ENCODE measurements around the gene GOLGA3. TPM values are rescaled to one million over a fixed set of nuclear protein-coding genes. Genes with fewer than 3 reads are reported as not detected.
A peak's percentile ranks its signal among the peaks of the same experiment; 100 is the strongest.
"Not testable (repeated sequence)": the region's sequence is repeated elsewhere in the genome, so short reads cannot be mapped to it uniquely, and the experiment has no call there.

GOLGA3 gene
- total RNA-seq, 1 donor from 2014 or later, result 64.5 TPM

DNA sequence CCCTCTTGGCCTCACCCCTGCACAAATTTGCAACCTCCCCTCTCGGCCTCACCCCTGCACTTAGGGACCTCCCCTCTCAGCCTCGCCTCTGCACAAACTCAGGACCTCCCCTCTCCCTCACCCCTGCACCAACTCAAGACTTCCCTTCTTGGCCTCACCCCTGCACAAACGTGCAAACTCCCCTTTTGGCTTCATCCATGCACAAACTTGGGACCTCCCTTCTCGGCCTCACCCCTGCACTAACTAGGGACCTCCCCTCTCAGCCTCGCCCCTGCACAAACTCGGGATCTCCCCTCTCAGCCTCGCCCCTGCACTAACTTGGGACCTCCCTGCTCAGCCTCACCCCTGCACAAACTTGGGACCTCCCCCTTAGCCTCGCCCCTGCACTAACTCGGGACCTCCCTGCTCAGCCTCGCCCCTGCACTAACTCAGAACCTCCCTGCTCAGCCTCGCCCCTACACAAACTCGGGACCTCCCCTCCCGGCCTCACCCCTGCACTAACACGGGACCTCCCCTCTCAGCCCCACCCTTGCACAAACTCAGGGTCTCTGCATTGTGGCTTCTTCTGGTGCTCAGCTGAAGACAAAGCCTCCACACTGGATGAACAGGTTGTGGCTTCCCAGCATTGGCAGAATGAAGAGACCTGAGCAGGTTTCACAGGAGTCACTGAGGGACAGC lies 11.0 kb upstream of the GOLGA3 start:
- intact Hi-C loops (cut with micrococcal nuclease), result no loop called here
- no peaks in the 10 kb centered on the region for H3K27me3 Mint-ChIP-seq (ENCODE audit: low read depth)
- no peak overlapping the region for H3K4me3 Mint-ChIP-seq (ENCODE audit: low read depth)
- H3K36me3 Mint-ChIP-seq (ENCODE audit: low read depth), result peaks cover 55% of the 10 kb centered on the region
- H3K9me3 Mint-ChIP-seq, result no peaks in the 10 kb centered on the region
- peaks cover 12% of the 10 kb centered on the region for H3K4me1 Mint-ChIP-seq (ENCODE audit: low read depth)
- no peak for DNase-seq (ENCODE audit: low spot score)
- H3K27ac Mint-ChIP-seq, result no peak overlapping the region

DNA sequence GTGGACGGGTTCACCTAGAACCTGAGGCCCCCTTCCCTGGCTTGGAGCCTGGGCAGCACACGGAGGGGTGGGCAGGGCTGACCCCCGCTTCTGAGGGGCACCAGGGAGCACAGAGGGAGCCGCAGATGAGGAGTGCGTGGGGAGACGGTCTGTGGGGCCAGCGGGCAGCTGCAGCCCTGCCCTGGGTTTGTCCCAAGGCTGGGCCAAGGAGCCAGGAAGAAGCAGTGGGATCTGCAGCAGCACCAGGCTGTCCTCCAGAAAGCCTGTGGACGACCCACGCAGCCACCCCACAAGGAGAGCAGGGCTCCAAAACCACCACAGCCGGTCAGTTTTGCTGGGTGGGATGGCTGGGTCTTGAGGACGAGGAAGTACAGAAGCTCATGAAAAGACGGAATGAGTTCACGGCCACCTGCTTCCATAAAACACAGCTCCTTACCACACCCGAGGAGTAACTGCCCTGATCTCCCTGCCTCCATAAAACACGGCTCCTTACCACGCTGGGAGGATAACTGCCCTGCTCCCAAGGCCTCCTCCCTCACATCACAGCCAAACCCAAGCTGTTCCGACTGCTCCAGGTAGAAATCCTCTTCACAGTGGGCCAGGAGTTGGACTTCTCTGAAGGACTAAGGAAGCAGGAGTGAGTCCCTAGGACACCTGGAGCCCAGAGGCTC lies 9.9 kb upstream of the GOLGA3 start:
- peaks cover 60% of the 10 kb centered on the region for H3K36me3 Mint-ChIP-seq (ENCODE audit: low read depth)
- intact Hi-C loops (cut with micrococcal nuclease), result no loop called here
- DNase-seq (ENCODE audit: low spot score), result no peak
- no peaks in the 10 kb centered on the region for H3K9me3 Mint-ChIP-seq
- peaks cover 21% of the 10 kb centered on the region for H3K4me1 Mint-ChIP-seq (ENCODE audit: low read depth)
- H3K4me3 Mint-ChIP-seq (ENCODE audit: low read depth), result no peak overlapping the region
- H3K27ac Mint-ChIP-seq, result peak overlapping the region; percentile 28
- H3K27me3 Mint-ChIP-seq (ENCODE audit: low read depth), result no peaks in the 10 kb centered on the region

DNA sequence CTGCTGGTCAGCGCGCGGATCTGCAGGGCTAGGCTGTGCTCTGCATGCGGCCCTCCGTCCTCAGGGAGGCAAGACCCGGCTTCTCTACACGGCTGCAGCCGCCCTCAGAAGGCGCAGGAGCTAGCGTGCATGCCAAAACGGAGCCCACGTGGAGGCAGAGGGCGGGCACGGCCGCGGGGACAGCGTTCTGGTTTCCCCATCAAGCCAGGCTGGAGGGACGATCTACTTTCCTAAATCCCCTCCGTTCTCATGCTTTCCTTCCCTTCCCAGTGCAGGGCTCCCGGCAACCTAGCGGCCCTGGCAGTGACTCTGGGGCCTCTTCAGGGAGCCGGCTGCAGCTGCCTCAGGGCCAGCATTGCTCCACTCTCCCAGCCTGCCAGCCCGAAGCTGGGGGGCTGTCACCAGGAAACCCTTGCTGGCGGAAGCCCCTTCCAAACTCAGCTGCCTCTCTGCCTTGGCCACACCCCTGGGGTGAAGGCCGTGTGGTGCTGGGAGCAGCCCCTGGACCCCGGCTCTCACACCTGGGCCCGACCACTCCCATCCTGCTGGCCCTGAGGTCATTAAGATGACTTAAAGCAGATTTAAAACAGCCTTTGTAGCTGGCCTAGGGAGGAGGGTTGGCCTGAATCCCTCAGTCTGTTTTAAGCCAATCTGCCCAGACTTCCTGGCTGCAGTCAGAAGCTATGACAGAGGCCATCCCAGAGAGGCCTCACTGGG lies 9.2 kb upstream of the GOLGA3 start:
- intact Hi-C loops (cut with micrococcal nuclease), result no loop called here
- Mint-ChIP-seq H3K27ac (no peak overlapping the region), H3K36me3 (ENCODE audit: low read depth) (peaks cover 60% of the 10 kb centered on the region), H3K4me1 (ENCODE audit: low read depth) (peaks cover 24% of the 10 kb centered on the region), H3K27me3 (ENCODE audit: low read depth) (no peaks in the 10 kb centered on the region), H3K9me3 (no peaks in the 10 kb centered on the region), H3K4me3 (ENCODE audit: low read depth) (no peak overlapping the region)
- DNase-seq (ENCODE audit: low spot score), result no peak

DNA sequence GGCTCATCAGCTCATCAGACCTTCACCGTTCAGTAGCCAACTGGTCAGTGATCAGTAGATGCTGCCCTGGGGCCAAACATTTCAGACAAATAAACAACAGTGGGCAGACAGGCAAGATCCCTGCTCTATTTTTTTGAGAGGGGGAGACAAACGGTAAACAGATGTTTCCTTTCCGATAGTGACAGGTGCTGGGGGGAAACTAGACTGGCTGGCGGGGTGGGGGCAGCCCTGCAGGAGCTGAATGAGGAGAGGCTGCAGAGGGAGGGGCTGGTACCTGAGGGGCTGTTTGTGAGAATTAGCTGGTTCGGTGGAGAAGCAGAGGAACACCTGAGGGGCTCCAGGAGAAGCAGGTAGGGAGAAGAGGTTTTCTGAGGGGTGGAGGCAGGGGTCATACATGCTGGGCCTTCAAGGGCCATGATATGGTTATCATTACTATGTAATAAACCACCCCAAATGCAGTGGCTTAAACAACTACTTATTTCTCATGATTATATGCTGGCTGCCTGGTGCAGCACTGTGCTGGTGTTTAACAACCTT lies 8.2 kb upstream of the GOLGA3 start:
- no peaks in the 10 kb centered on the region for H3K9me3 Mint-ChIP-seq
- intact Hi-C loops (cut with micrococcal nuclease), result no loop called here
- no peak for DNase-seq (ENCODE audit: low spot score)
- H3K27ac Mint-ChIP-seq, result no peak overlapping the region
- peaks cover 56% of the 10 kb centered on the region for H3K36me3 Mint-ChIP-seq (ENCODE audit: low read depth)
- peaks cover 24% of the 10 kb centered on the region for H3K4me1 Mint-ChIP-seq (ENCODE audit: low read depth)
- H3K27me3 Mint-ChIP-seq (ENCODE audit: low read depth), result no peaks in the 10 kb centered on the region
- H3K4me3 Mint-ChIP-seq (ENCODE audit: low read depth), result peak overlapping the region; percentile 58

DNA sequence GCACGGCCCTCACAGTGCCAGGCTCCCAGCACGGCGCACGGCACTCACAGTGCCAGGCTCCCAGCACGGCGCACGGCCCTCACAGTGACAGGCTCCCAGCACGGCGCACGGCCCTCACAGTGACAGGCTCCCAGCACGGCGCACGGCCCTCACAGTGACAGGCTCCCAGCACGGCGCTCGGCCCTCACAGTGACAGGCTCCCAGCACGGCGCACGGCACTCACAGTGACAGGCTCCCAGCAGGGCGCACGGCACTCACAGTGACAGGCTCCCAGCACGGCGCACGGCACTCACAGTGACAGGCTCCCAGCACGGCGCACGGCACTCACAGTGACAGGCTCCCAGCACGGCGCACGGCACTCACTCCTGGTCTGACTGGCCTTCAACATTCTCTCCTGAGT lies 7.6 kb upstream of the GOLGA3 start:
- H3K27ac Mint-ChIP-seq; H3K27me3 Mint-ChIP-seq (ENCODE audit: low read depth); intact Hi-C loops (cut with micrococcal nuclease); DNase-seq (ENCODE audit: low spot score); H3K9me3 Mint-ChIP-seq: not testable (repeated sequence)
- Mint-ChIP-seq H3K4me3 (ENCODE audit: low read depth) (peak overlapping the region; percentile 58), H3K4me1 (ENCODE audit: low read depth) (peaks cover 24% of the 10 kb centered on the region), H3K36me3 (ENCODE audit: low read depth) (peaks cover 54% of the 10 kb centered on the region)

DNA sequence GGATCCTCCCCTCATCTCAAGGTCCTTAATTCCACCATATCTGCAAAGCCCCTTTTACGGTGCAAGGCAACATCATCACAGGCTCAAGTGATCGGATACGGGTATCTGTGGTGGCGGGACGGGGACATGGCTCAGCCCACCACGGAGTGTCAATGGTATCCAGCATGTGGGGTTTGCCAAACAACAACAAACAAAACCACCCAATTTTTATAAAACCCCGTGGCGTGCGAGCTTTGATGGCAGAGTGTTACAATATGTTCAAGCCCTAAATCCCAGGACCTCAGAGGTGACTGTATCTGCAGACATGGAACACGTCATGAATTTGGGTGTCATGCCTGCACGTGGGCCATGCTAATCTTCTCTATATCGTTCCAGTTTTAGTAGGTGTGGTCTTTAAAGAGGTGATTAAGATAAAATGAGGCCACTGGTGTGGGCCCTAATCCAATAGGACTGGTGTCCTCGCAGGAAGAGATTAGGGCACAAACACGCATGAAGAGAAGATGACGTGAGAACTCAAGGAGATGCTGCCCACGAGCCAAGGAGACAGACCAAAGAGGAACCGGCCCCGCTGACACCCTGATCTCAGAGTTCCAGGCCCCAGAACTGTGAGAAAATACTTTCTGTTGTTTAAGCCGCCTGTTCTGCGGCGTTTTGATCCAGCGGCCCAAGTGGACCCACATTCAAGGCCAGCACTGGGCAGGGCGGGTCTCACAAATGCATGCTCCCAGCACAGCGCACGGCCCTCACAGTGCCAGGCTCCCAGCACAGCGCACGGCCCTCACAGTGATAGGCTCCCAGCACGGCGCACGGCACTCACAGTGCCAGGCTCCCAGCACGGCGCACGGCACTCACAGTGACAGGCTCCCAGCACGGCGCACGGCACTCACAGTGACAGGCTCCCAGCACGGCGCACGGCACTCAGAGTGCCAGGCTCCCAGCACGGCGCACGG lies 6.7 kb upstream of the GOLGA3 start:
- Mint-ChIP-seq H3K9me3 (no peaks in the 10 kb centered on the region), H3K4me3 (ENCODE audit: low read depth) (peak overlapping the region; percentile 55), H3K27me3 (ENCODE audit: low read depth) (no peaks in the 10 kb centered on the region), H3K27ac (peak overlapping the region; percentile 93), H3K36me3 (ENCODE audit: low read depth) (peaks cover 50% of the 10 kb centered on the region), H3K4me1 (ENCODE audit: low read depth) (peaks cover 24% of the 10 kb centered on the region)
- DNase-seq (ENCODE audit: low spot score), result no peak
- intact Hi-C loops (cut with micrococcal nuclease), result no loop called here

DNA sequence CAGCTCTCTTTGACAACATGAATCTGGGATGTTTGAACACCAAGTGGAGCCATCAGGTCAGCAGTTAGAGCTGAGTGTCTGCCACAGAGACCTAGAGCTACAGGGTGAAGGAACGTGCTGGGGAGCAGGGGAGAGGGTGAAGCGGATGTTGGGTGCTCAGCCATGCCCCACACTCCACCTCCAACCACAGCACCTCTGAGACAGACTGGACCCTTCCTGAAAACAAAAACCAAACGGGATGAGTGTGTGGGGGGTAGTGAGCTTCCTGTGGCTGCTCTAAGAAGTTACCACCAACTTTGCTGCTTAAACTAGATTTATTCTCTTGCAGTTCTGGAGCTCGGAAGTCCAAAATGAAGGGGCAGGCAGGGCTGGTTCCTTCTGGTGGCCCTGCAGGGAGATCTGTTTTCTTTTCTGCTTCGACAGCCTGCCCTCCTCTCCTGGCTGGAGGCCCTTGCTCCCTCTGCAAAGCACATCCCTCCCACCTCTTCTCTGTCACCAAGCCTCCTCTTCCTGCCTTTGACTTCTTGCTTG lies 5.6 kb upstream of the GOLGA3 start:
- H3K27ac Mint-ChIP-seq, result peak overlapping the region; percentile 93
- intact Hi-C loops (cut with micrococcal nuclease), result no loop called here
- H3K9me3 Mint-ChIP-seq, result no peaks in the 10 kb centered on the region
- H3K4me3 Mint-ChIP-seq (ENCODE audit: low read depth), result peak overlapping the region; percentile 42
- peak; percentile 24 for DNase-seq (ENCODE audit: low spot score)
- peaks cover 44% of the 10 kb centered on the region for H3K36me3 Mint-ChIP-seq (ENCODE audit: low read depth)
- H3K4me1 Mint-ChIP-seq (ENCODE audit: low read depth), result peaks cover 29% of the 10 kb centered on the region
- H3K27me3 Mint-ChIP-seq (ENCODE audit: low read depth), result no peaks in the 10 kb centered on the region

DNA sequence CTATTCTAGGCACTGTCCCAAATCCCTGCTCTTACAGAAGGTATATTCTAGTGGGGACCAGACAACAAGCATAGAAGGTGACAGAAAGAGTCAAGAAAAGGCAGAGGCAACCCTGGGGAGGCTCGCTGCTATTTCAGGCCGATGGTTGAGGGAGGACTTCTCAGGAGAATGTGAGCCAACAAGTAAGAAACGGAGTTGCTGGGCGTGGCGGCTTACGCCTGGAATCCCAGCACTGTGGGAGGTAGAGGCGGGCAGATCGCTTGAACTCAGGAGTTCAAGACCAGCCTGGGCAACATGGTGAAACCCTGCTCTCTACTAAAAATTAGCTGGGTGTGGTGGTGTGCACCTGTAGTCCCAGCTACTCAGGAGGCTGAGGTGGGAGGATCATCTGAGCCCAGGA lies 4.7 kb upstream of the GOLGA3 start:
- Mint-ChIP-seq H3K4me3 (ENCODE audit: low read depth) (no peak overlapping the region), H3K27me3 (ENCODE audit: low read depth) (no peaks in the 10 kb centered on the region), H3K27ac (peak overlapping the region; percentile 93), H3K36me3 (ENCODE audit: low read depth) (peaks cover 42% of the 10 kb centered on the region), H3K4me1 (ENCODE audit: low read depth) (peaks cover 29% of the 10 kb centered on the region), H3K9me3 (no peaks in the 10 kb centered on the region)
- intact Hi-C loops (cut with micrococcal nuclease), result no loop called here
- DNase-seq (ENCODE audit: low spot score), result no peak

DNA sequence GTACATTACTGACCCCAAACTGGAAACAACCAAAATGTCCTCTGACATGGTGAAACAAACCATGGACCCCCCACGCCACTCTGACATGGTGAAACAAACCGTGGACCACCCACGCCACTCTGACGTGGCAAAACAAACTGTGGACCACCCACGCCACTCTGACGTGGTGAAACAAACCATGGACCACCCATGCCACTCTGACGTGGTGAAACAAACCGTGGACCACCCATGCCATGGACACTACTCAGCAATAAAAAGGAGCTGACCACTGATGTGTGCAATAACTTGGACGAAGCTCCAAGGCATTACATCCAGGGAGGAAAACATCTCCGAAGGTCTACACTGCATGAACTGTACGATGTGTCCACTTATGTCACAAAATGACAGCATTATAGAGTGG lies 3.1 kb upstream of the GOLGA3 start:
- DNase-seq (ENCODE audit: low spot score), result no peak
- H3K9me3 Mint-ChIP-seq, result no peaks in the 10 kb centered on the region
- intact Hi-C loops (cut with micrococcal nuclease), result no loop called here
- H3K36me3 Mint-ChIP-seq (ENCODE audit: low read depth), result peaks cover 51% of the 10 kb centered on the region
- peaks cover 37% of the 10 kb centered on the region for H3K4me1 Mint-ChIP-seq (ENCODE audit: low read depth)
- no peak overlapping the region for H3K4me3 Mint-ChIP-seq (ENCODE audit: low read depth)
- H3K27ac Mint-ChIP-seq, result no peak overlapping the region
- no peaks in the 10 kb centered on the region for H3K27me3 Mint-ChIP-seq (ENCODE audit: low read depth)

DNA sequence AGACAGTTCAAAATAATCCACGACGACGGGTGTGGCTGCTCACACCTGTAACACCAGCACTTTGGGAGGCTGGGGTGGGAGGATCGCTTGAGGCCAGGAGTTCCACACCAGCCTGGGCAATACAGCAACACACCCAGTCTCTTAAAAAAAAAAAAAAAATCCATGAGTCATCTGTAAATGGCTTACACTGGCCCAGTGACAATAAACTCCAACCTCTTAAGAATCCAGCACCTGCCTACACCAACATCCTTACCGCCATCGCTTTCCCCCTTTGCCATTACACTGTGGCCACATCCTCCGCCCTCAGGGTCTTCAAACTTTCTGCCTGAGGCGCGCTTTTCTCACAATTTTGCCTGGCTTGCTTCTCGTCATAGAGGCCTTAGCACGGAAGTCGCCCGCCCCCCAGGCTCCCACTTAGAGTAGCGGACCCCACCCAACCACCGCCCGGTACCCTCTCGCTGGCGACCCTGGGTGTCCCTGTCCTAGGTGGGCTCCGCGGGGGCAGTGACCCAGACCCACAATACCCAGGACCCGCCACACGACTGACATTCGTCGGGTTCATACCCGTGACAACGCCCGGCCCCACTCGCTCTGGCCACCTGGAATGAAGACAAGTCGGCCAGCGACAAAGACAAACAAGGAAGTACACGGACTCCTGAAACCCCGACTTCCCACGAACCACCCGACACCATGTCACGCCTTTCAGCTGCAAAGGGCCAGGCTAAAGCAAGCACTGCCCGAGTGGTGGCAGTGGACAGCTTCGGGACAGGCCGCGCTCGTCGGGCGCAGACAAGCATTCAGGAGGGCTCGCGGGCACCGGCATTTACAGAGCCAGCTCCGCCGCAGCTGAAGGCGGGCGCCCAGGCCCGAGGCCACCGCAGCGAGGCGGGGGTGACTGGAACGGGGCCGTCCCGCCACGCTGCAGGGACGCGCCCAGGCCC lies 636 bp downstream of the GOLGA3 start:
- intact Hi-C loops (cut with micrococcal nuclease), result loop anchor here (1.0 to 5.0 kb wide), 3 partner anchors 59 to 252 kb away; partner anchors contain the start of genes ANKLE2, CHFR and ZNF140
- peaks cover 58% of the 10 kb centered on the region for H3K36me3 Mint-ChIP-seq (ENCODE audit: low read depth)

DNA sequence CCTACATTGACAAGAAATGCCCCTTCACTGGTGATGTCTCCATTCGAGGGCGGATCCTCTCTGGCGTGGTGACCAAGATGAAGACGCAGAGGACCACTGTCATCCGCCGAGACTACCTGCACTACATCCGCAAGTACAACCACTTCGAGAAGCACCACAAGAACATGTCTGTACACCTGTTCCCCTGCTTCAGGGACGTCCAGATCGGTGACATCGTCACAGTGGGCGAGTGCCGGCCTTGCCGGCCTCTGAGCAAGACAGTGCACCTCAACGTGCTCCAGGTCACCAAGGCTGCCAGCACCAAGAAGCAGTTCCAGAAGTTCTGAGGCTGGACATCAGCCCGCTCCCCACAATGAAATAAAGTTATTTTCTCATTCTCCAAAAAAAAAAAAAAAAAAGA lies 2.8 kb downstream of the GOLGA3 start:
- Mint-ChIP-seq H3K4me1 (ENCODE audit: low read depth) (peaks cover 29% of the 10 kb centered on the region), H3K4me3 (ENCODE audit: low read depth) (peak overlapping the region; percentile 37), H3K27ac (no peak overlapping the region), H3K27me3 (ENCODE audit: low read depth) (no peaks in the 10 kb centered on the region), H3K9me3 (no peaks in the 10 kb centered on the region), H3K36me3 (ENCODE audit: low read depth) (peaks cover 65% of the 10 kb centered on the region)
- intact Hi-C loops (cut with micrococcal nuclease), result loop anchor here (5.0 kb wide), 2 partner anchors 61 to 64 kb away; partner anchors contain the start of genes ANKLE2 and CHFR
- no peak for DNase-seq (ENCODE audit: low spot score)

More for the DNA sequence above, 636 bp downstream of the GOLGA3 start:
- Mint-ChIP-seq H3K4me3 (ENCODE audit: low read depth) (peak overlapping the region; percentile 91), H3K27ac (peak overlapping the region; percentile 90), H3K9me3 (no peaks in the 10 kb centered on the region), H3K4me1 (ENCODE audit: low read depth) (peaks cover 31% of the 10 kb centered on the region), H3K27me3 (ENCODE audit: low read depth) (no peaks in the 10 kb centered on the region)
- peak; percentile 19 for DNase-seq (ENCODE audit: low spot score)
